Adipocyte (in vitro differentiated cells): ENCODE results near the gene DENND1C.

ENCODE experiments used
- DNase-seq: peaks from one replicate; pipeline ENCODE4 v3.0.0-alpha.2; 2015; ENCODE audit warnings: low read depth
- H3K27me3 ChIP-seq: replicated peaks from 2 replicates; pipeline ENCODE4 v1.7.0; 2013; ENCODE audit warnings: mild to moderate bottlenecking, low read length, moderate library complexity; ENCODE audit not compliant: control insufficient read depth, insufficient read depth
- H3K36me3 ChIP-seq: 2 replicates; pipeline ENCODE4 v1.7.0; 2013; ENCODE audit warnings: low read length, mild to moderate bottlenecking, moderate library complexity; ENCODE audit not compliant: control insufficient read depth, insufficient read depth, severe bottlenecking
- H3K4me1 ChIP-seq: 2 replicates; pipeline ENCODE4 v1.7.0; 2013; ENCODE audit warnings: mild to moderate bottlenecking, low read length, moderate library complexity; ENCODE audit not compliant: control insufficient read depth, insufficient read depth
- H3K4me3 ChIP-seq: 2 replicates; pipeline ENCODE4 v1.7.0; 2013; ENCODE audit warnings: mild to moderate bottlenecking, low read length, moderate library complexity
- H3K9ac ChIP-seq: 2 replicates; pipeline ENCODE4 v1.7.0; 2013; ENCODE audit warnings: mild to moderate bottlenecking, low read length, moderate library complexity
- H3K9me3 ChIP-seq: 2 replicates; pipeline ENCODE4 v1.7.0; 2013; ENCODE audit warnings: mild to moderate bottlenecking, low read length, moderate library complexity; ENCODE audit not compliant: control insufficient read depth

Gene DENND1C

DNA sequence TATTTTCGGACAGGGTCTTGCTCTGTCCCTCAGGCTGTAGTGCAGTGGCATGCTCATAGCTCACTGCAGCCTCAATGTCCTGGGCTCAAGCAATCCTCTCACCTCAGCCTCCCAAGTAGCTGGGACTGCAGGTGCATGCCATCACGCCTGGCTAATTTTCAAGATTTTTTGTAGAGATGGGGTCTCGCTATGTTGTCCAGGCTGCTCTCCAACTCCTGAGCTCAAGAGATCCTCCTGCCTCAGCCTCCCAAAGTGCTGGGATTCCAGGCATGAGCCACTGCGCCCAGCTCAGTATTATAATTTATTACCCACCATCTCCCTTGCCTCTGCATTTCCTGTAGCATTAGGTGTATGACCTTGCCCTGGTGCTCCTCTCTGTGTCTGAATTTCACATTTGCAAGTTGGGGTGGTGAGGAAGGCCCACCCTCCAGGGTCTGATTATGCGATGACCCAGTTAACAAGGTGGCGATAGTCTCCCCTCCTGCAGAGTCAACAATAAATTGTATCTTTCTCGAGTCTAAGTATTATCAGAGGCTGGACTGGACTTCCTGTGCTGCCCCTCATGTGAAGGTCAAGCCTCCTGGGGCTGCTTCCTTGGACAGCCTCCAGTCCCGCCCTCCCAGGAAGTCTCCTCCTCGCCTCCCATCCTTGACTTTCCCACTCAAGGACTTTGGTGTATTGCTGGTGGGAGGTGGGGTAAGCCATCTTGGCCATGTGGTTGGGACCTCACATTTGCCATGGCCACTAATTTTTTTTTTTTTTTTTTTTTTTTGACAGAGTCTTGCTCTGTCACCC is 22.0 kb upstream of the DENND1C start:
- DNase-seq, result no peak
- peaks cover 28% of the 10 kb centered on the region for H3K27me3 ChIP-seq
- no peaks in the 10 kb centered on the region for H3K36me3 ChIP-seq
- no peak overlapping the region for H3K9ac ChIP-seq
- H3K4me3 ChIP-seq, result no peak overlapping the region
- no peaks in the 10 kb centered on the region for H3K4me1 ChIP-seq
- no peaks in the 10 kb centered on the region for H3K9me3 ChIP-seq

- no peak for DNase-seq
- H3K36me3 ChIP-seq, result no peaks in the 10 kb centered on the region
- no peak within 1 kb of the TSS for H3K9ac ChIP-seq
- H3K4me1 ChIP-seq, result no peaks in the 10 kb centered on the region
- H3K27me3 ChIP-seq, result peaks cover 34% of the 10 kb centered on the region
- H3K9me3 ChIP-seq, result no peaks in the 10 kb centered on the region
- H3K4me3 ChIP-seq, result no peak within 1 kb of the TSS
Observed at GRCh38 chr19:6501740-6502648, 20.4 kb upstream of the DENND1C start, which contains the start of gene TUBB4A. TUBB4A (minus strand) TSS chr19:6502309; CDS start chr19:6502212, 97 bp downstream.

GRCh38 chr19:6500837-6501739 is 19.5 kb upstream of the DENND1C start:
- Histone ChIP-seq H3K27me3 (peaks cover 34% of the 10 kb centered on the region), H3K36me3 (no peaks in the 10 kb centered on the region), H3K9ac (no peak overlapping the region), H3K4me1 (no peaks in the 10 kb centered on the region), H3K9me3 (no peaks in the 10 kb centered on the region), H3K4me3 (no peak overlapping the region)
- no peak for DNase-seq

DNA sequence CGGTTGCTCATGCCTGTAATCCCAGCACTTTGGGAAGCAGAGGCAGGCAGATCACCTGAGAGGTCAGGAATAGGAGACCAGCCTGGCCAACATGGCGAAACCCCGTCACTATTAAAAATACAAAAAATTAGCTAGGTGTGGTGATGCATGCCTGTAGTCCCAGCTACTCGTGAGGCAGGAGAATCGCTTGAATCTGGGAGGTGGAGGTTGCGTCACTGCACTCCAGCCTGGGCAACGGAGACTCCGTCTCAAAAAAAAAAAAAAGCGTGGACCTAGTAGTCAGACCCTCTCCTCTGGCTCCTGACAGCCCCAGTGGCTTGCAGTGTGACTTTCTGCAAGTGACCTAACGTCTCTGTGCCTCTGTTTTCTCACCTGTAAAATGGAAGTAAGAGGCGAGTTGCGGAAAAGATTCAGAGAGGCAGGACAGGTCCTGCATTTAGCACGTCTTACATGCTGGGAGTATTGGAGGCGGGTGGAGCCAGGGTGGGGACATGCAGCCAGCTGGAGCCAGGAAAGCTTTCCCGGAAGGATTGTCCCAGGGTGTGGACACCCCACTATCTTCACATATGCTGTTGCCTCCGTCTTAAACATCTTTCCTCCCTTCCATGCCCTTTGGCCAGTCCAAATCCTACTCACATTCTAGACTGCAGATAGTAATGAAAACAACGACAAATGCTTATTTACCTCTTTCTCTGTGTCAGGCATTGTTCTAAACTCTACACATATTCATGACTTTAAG is 17.6 kb upstream of the DENND1C start:
- Histone ChIP-seq H3K9ac (no peak overlapping the region), H3K4me1 (no peaks in the 10 kb centered on the region), H3K36me3 (no peaks in the 10 kb centered on the region), H3K4me3 (no peak overlapping the region), H3K9me3 (no peaks in the 10 kb centered on the region), H3K27me3 (peaks cover 34% of the 10 kb centered on the region)
- DNase-seq, result no peak

DNA sequence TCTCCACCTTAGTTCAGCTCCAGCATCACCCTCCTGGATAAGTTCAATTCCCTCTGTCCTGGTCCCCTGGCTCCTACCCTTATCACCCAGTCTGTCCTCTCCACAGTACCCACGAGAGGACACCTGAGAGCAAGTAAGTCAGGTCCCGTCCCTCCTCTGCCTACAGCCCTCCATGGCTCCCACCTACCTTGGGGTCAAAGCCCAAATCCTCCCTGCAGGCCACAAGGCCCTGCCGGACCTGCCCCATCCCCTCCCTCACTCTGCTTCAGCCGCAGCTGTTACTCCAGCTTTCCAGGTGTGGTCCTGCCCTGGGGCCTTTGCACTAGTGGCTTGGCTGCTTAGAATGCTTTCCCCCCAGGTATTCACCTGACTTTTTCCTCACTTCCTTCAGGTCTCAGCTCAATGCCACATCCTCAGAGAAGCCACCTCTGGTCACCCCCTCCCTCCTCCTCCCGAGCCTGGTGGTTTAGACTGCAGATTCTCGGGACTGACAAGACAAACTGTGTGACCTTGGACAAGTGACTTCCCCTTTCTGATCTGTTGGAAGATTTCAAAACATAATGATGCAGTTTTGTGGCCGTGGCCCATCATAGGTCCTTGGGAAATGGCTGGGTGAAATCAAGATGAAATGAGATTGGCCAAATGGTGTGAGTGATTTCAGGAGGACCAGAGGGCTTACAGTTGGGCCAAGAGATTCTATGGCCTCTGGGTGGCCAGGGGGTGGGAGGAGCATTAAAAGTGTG is 16.9 kb upstream of the DENND1C start:
- DNase-seq, result no peak
- Histone ChIP-seq H3K4me1 (no peaks in the 10 kb centered on the region), H3K4me3 (no peak overlapping the region), H3K36me3 (no peaks in the 10 kb centered on the region), H3K9me3 (no peaks in the 10 kb centered on the region), H3K27me3 (peaks cover 34% of the 10 kb centered on the region), H3K9ac (no peak overlapping the region)

GRCh38 chr19:6495947-6496346 is 14.4 kb upstream of the DENND1C start:
- Histone ChIP-seq H3K27me3 (peaks cover 29% of the 10 kb centered on the region), H3K9me3 (peaks cover 12% of the 10 kb centered on the region), H3K36me3 (no peaks in the 10 kb centered on the region), H3K9ac (no peak overlapping the region), H3K4me1 (no peaks in the 10 kb centered on the region), H3K4me3 (no peak overlapping the region)
- DNase-seq, result no peak

GRCh38 chr19:6494438-6495036 is 12.9 kb upstream of the DENND1C start:
- no peak overlapping the region for H3K9ac ChIP-seq
- H3K4me3 ChIP-seq, result no peak overlapping the region
- DNase-seq, result no peak
- H3K36me3 ChIP-seq, result no peaks in the 10 kb centered on the region
- no peaks in the 10 kb centered on the region for H3K4me1 ChIP-seq
- H3K9me3 ChIP-seq, result peaks cover 12% of the 10 kb centered on the region
- peaks cover 24% of the 10 kb centered on the region for H3K27me3 ChIP-seq

DNA sequence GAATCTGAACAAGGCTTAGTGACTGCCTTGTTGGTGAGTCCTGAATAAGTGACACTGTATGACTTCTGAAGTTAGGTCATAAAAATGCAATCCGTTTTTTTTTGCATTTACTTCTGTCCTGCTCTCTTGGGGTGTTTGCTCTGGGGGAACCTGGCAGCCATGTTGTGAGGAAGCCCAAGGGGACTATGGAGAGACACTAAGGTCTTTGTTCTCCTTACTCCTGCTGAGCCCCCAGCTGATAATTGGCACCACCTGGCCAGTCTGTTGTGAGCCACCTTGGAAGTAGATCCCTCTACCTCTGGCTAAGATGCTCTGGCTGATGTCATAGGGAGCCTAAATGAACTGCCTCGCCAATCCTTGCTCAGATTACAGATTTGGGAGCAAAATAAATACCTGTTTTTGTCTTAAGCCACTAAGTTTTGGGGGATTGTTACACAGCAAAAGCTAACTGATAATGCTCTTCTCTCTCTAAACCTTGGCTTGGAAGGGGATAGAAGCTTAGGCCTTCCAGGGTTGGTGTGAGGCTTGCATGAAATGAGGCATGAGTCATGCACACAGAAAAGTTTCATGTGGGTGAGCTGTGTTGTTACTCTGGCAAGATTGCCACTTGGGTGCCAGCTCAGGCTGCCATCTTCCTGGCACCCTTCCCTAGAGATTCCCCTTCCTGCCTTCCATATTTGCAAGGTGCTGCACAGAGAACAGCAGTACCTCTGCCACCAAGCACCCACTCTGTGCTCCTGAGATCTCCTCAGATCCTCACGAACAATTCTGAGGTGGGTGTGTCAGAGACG is 10.4 kb upstream of the DENND1C start:
- Histone ChIP-seq H3K9ac (no peak overlapping the region), H3K9me3 (peaks cover 12% of the 10 kb centered on the region), H3K4me1 (no peaks in the 10 kb centered on the region), H3K27me3 (peaks cover 15% of the 10 kb centered on the region), H3K36me3 (no peaks in the 10 kb centered on the region), H3K4me3 (no peak overlapping the region)
- DNase-seq, result no peak

- Histone ChIP-seq H3K27me3 (peaks cover 15% of the 10 kb centered on the region), H3K9ac (no peak overlapping the region), H3K36me3 (no peaks in the 10 kb centered on the region)
Observed at GRCh38 chr19:6490134-6490533, 8.5 kb upstream of the DENND1C start.

More at GRCh38 chr19:6490134-6490533, 8.5 kb upstream of the DENND1C start:
- peaks cover 1% of the 10 kb centered on the region for H3K4me1 ChIP-seq
- no peak for DNase-seq
- peaks cover 12% of the 10 kb centered on the region for H3K9me3 ChIP-seq
- H3K4me3 ChIP-seq, result no peak overlapping the region
